PFSK-1 (cell line): ENCODE data around the gene ESYT2.

Experiments
- POLR2AphosphoS5 ChIP-seq: IDR thresholded peaks from 2 replicates; pipeline ENCODE4 v1.6.1; 2012; ENCODE audit warnings: low read depth, mild to moderate bottlenecking, control low read depth, low read length, moderate library complexity
- SIN3A ChIP-seq: IDR thresholded peaks from 2 replicates; pipeline ENCODE4 v1.6.1; 2012; ENCODE audit warnings: mild to moderate bottlenecking, low read length, moderate library complexity, borderline replicate concordance; ENCODE audit not compliant: insufficient read depth
- TAF1 ChIP-seq: IDR thresholded peaks from 2 replicates; pipeline ENCODE4 v1.6.1; 2012; ENCODE audit warnings: low read length, control low read depth, borderline replicate concordance; ENCODE audit not compliant: insufficient read depth

DNA sequence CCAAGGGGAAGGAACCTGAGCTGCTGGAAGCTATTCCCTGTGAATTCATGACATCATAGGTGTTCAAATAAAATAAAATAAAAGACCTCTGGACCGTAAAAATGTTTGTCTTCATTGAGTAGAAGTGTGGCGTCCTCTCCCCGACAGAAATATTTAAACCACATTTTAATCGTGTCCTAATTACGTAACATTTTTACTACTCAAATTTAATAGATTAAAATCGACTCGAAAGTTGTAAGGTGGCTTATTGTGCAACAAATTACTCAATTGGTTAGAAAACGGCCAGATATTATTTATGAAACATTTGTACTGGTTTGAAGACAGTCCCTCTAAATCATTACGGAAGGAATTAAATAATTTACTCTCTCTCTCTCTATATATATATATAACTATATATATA lies 109.2 kb downstream of the ESYT2 start:
- no peak for TF ChIP-seq TAF1
- no peak for TF ChIP-seq POLR2AphosphoS5
- no peak for TF ChIP-seq SIN3A
